Endodermal cell (in vitro differentiated cells): ENCODE data around the gene UMAD1. TPM values are rescaled to one million over a fixed set of nuclear protein-coding genes. Genes with fewer than 3 reads are reported as not detected.

Experiments used
- DNase-seq: peaks from one replicate; pipeline ENCODE4 v3.0.0-alpha.2; 2017
- H3K27ac ChIP-seq: 2 replicates; pipeline ENCODE4 v1.5.1; 2013; ENCODE audit warnings: mild to moderate bottlenecking, low read depth, low read length, moderate library complexity
- H3K27me3 ChIP-seq: 2 replicates; pipeline ENCODE4 v1.6.1; 2013; ENCODE audit warnings: mild to moderate bottlenecking, low read length, moderate library complexity; ENCODE audit not compliant: insufficient read depth, control insufficient read depth, poor library complexity, severe bottlenecking
- H3K36me3 ChIP-seq: 2 replicates; pipeline ENCODE4 v1.7.0; 2013; ENCODE audit warnings: mild to moderate bottlenecking, low read length, moderate library complexity; ENCODE audit not compliant: control insufficient read depth, insufficient read depth
- H3K4me1 ChIP-seq: one replicate; pipeline ENCODE4 v1.7.0; 2013; ENCODE audit warnings: low read length; ENCODE audit not compliant: control insufficient read depth, insufficient read depth
- H3K4me3 ChIP-seq: 2 replicates; pipeline ENCODE4 v1.5.1; 2013; ENCODE audit warnings: mild to moderate bottlenecking, low read length, moderate library complexity
- H3K9ac ChIP-seq: 2 replicates; pipeline ENCODE4 v1.6.1; 2013; ENCODE audit warnings: mild to moderate bottlenecking, low read length, moderate library complexity; ENCODE audit not compliant: poor library complexity, severe bottlenecking; ENCODE audit errors: extremely low read depth
- H3K9me3 ChIP-seq: 2 replicates; pipeline ENCODE4 v1.6.1; 2013; ENCODE audit warnings: mild to moderate bottlenecking, low read length, moderate library complexity; ENCODE audit not compliant: control insufficient read depth
- H3K27ac Mint-ChIP-seq: 2 replicates; pipeline ENCODE4 v1.8.0; 2020; ENCODE audit warnings: mixed read lengths
- H3K27me3 Mint-ChIP-seq: 2 replicates; pipeline ENCODE4 v1.8.0; 2021; ENCODE audit warnings: mild to moderate bottlenecking, mixed read lengths; ENCODE audit not compliant: insufficient read depth
- H3K36me3 Mint-ChIP-seq: 2 replicates; pipeline ENCODE4 v1.8.0; 2020; ENCODE audit warnings: low read depth, mixed read lengths
- H3K4me1 Mint-ChIP-seq: 2 replicates; pipeline ENCODE4 v1.8.0; 2020; ENCODE audit warnings: mixed read lengths
- H3K4me3 Mint-ChIP-seq: 2 replicates; pipeline ENCODE4 v1.8.0; 2020; ENCODE audit warnings: mild to moderate bottlenecking, moderate library complexity, mixed read lengths
- H3K9me3 Mint-ChIP-seq: 2 replicates; pipeline ENCODE4 v1.8.0; 2020; ENCODE audit warnings: mild to moderate bottlenecking, mixed read lengths
- CTCF ChIP-seq: fragments of 200-600 bp; sonication (generic); conservative IDR thresholded peaks from 2 replicates; pipeline ENCODE4 v1.5.0; 2021; ENCODE audit warnings: antibody characterized with exemption, mild to moderate bottlenecking
- WGBS, 2 experiments: methylation state at CpG; one replicate each; pipeline versions ENCODE4 v1.1.5 to v1.1.7; 2013; ENCODE audit warnings: missing lambda C conversion rate in 2 of 2, mixed read lengths in 1 of 2; ENCODE audit not compliant: insufficient coverage in 1 of 2, insufficient read length in 1 of 2; 5-methylcytosine and 5-hydroxymethylcytosine counted together
- total RNA-seq, 2 donors: library from RNA; stranded (reverse); fragmentation: NEBNext Ultra II Directional in 1 of 2; extraction: Animal tissue kit (Norgen Biotek cat#: 25700) in 1 of 2; gene quantifications; 2 replicates in 1 of 2; 3 replicates in 1 of 2; pipeline ENCODE4 v1.2.1, GENCODE V29; 2021

The UMAD1 gene
- total RNA-seq, 2 donors from 2014 or later, result 9.7 to 10.3 TPM

DNA sequence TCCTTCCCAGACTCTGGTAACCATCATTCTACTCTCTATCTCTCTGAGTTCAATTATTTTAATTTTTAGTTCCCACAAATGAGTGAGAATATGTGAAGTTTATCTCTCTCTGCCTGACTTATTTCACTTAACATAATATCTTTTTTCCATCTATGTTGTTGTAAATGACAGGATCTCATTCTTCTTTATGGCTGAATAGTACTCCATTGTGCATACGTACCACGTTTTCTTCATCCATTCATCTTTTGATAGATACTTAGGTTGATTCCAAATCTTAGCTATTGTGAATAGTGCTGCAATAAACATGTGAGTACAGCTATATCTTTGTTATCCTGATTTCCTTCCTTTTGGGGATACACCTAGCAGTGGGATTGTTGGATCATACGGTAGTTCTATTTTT lies 54.0 kb downstream of the UMAD1 start:
- 82 to 97% methylated on average over 3 of the region's 3 CpGs for WGBS, 2 experiments
- no peaks in the 10 kb centered on the region for H3K36me3 ChIP-seq
- H3K4me1 ChIP-seq, result no peaks in the 10 kb centered on the region
- no peak overlapping the region for H3K27ac Mint-ChIP-seq
- H3K27me3 ChIP-seq, result no peaks in the 10 kb centered on the region
- H3K4me3 Mint-ChIP-seq, result no peak overlapping the region
- H3K9me3 Mint-ChIP-seq, result no peaks in the 10 kb centered on the region
- H3K9me3 ChIP-seq, result no peaks in the 10 kb centered on the region
- H3K36me3 Mint-ChIP-seq, result peaks cover 4% of the 10 kb centered on the region
- DNase-seq, result no peak
- H3K9ac ChIP-seq, result no peak overlapping the region
- H3K4me1 Mint-ChIP-seq, result no peaks in the 10 kb centered on the region
- H3K4me3 ChIP-seq, result no peak overlapping the region
- no peaks in the 10 kb centered on the region for H3K27me3 Mint-ChIP-seq
- TF ChIP-seq CTCF, result no peak
- no peak overlapping the region for H3K27ac ChIP-seq

- no peak overlapping the region for H3K9ac ChIP-seq
- H3K4me3 ChIP-seq, result no peak overlapping the region
- no peaks in the 10 kb centered on the region for H3K36me3 ChIP-seq
- 95 to 100% methylated on average over 2 to 5 of the region's 5 CpGs for WGBS, 2 experiments
- H3K9me3 ChIP-seq, result no peaks in the 10 kb centered on the region
- H3K27me3 ChIP-seq, result no peaks in the 10 kb centered on the region
- Mint-ChIP-seq H3K4me3 (no peak overlapping the region), H3K4me1 (no peaks in the 10 kb centered on the region), H3K27me3 (no peaks in the 10 kb centered on the region), H3K36me3 (peaks cover 4% of the 10 kb centered on the region), H3K9me3 (peaks cover 5% of the 10 kb centered on the region), H3K27ac (no peak overlapping the region)
- no peaks in the 10 kb centered on the region for H3K4me1 ChIP-seq
- no peak overlapping the region for H3K27ac ChIP-seq
- DNase-seq, result no peak
- TF ChIP-seq CTCF, result no peak
Observed at GRCh38 chr7:7695111-7695817, 54.7 kb downstream of the UMAD1 start.

DNA sequence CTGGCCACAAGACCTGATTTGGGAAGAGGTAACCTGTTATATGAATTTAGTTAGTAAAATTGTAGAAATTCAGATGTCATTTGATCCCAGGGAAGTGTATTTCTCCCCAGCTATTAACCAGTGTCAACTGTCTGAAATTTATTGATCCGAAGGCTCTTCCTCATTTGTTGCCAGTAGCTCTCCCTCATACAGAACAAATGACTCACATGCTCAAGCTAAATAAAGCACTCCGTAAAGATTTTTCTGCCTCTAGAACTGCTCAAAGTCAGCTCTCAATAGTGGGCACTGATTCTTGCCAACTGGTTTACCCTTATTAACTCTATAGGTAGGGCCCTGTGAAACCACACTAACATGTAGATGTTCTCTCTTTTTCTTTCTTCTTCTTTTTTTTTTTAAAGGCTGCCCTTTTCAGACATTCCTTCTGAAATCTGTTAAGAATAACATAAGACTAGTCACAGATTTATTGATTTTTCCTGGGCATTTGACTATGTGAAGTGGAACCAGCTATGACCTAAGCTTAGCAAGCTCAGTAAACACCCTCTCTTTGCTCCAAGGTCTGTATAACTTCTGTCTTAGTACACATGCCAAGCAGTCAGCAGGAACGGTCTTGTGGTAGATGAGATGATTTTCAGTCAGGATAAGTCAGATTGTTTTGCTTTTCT lies 56.0 kb downstream of the UMAD1 start:
- H3K36me3 Mint-ChIP-seq, result peaks cover 4% of the 10 kb centered on the region
- H3K4me1 ChIP-seq, result no peaks in the 10 kb centered on the region
- WGBS, 2 experiments, result 91 to 100% methylated on average over 1 to 2 of the region's 3 CpGs
- no peak overlapping the region for H3K9ac ChIP-seq
- no peaks in the 10 kb centered on the region for H3K36me3 ChIP-seq
- H3K4me3 ChIP-seq, result no peak overlapping the region
- peaks cover 2% of the 10 kb centered on the region for H3K4me1 Mint-ChIP-seq
- H3K9me3 Mint-ChIP-seq, result peaks cover 5% of the 10 kb centered on the region
- no peaks in the 10 kb centered on the region for H3K9me3 ChIP-seq
- no peak overlapping the region for H3K27ac Mint-ChIP-seq
- H3K27me3 Mint-ChIP-seq, result no peaks in the 10 kb centered on the region
- TF ChIP-seq CTCF, result no peak
- DNase-seq, result no peak
- no peaks in the 10 kb centered on the region for H3K27me3 ChIP-seq
- H3K4me3 Mint-ChIP-seq, result no peak overlapping the region
- no peak overlapping the region for H3K27ac ChIP-seq
